Epithelial cell of esophagus (primary cell): Measurements from ENCODE around the gene CALD1.

ENCODE experiments used
- DNase-seq: peaks from one replicate; pipeline ENCODE4 v3.0.0; 2010; ENCODE audit warnings: low read depth
- H3K4me3 ChIP-seq: 2 replicates; pipeline ENCODE4 v1.5.1; 2011; ENCODE audit warnings: mild to moderate bottlenecking, low read length, control low read depth
- TF ChIP-seq, protein P1 (sequence below): IDR thresholded peaks from 2 replicates; pipeline ENCODE4 v1.5.1; 2011; ENCODE audit warnings: low read depth, mild to moderate bottlenecking, low read length, control low read depth, inconsistent platforms; ENCODE audit not compliant: insufficient read depth; ENCODE audit errors: missing control alignments

The CALD1 gene

DNA sequence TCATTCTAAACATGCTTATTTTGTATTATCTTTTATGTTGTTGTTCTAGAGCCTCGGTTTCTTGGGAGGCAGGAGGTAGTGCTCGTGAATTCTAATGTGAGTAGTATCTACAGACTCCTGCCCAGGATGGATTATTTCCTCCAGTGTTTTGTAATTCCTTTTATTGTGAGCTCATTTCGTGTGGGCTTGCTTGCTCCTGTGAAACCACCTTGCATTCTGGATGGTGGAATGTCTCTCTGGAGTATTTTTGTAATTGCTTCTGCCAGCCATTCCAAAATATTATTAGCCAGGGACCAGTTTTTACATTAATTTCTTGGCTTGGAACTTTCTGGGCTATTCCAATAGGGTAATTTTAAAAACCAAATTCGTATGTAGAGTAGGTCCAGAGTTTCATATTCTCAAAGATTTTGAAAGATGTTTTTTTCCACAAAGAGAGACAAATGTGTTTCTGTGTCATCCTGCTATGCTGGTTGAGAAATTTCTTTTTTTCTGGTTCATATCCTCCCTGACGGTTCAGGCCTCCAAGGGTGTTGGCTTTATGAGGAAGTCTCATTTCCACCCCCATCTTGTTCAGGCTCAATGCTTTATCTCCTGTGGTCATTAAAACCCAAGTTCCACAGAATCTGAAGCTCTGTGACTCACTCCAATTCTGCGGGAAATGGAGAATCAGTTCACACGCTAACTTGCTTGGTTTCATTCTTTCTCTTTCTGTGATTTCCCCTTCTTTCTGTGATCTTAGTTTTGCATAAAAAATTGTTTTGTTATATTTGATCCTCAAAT lies 41.7 kb upstream of the CALD1 start:
- TF ChIP-seq, protein P1, sequence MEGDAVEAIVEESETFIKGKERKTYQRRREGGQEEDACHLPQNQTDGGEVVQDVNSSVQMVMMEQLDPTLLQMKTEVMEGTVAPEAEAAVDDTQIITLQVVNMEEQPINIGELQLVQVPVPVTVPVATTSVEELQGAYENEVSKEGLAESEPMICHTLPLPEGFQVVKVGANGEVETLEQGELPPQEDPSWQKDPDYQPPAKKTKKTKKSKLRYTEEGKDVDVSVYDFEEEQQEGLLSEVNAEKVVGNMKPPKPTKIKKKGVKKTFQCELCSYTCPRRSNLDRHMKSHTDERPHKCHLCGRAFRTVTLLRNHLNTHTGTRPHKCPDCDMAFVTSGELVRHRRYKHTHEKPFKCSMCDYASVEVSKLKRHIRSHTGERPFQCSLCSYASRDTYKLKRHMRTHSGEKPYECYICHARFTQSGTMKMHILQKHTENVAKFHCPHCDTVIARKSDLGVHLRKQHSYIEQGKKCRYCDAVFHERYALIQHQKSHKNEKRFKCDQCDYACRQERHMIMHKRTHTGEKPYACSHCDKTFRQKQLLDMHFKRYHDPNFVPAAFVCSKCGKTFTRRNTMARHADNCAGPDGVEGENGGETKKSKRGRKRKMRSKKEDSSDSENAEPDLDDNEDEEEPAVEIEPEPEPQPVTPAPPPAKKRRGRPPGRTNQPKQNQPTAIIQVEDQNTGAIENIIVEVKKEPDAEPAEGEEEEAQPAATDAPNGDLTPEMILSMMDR, result no peak
- no peak overlapping the region for H3K4me3 ChIP-seq
- DNase-seq, result peak; percentile 61

DNA sequence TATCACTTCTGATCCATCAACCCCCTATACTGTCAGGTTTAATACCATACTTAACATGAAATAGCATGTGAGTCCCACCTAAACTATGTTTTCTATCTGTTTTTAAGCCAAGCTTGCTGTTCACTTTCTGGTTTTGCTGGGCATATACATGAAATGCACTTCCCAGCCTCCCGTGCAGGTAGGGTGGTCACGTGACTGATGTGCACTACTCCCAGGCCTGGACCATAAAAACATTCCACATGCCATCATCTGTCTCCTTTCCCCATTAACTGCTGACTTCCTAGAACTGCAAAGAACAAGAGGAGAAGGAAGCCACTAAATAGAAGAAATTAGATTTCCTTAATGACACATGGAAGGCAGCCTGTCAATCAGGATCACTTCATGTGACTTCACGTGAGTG lies 40.1 kb upstream of the CALD1 start:
- no peak overlapping the region for H3K4me3 ChIP-seq
- TF ChIP-seq, protein P1, result no peak
- no peak for DNase-seq

DNA sequence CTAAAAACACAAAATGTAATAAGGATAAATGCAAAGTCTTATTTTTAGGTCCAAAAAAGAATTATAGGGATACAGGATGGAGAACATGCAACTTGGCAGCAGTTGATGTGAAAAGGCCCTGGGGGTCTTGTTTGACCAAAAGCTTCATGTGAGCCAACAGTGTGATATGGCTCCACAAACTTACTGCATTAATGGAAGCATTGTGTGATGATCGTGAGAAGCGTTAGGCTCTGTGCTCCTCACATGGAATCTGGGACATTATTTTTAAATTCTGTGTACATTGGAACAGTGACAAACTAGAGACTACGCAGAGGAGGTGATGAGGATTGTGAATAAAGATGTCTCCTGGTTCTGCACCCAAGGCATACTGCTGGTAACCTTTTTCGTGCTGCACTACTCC lies 39.1 kb upstream of the CALD1 start:
- TF ChIP-seq, protein P1, result no peak
- H3K4me3 ChIP-seq, result no peak overlapping the region
- DNase-seq, result no peak

DNA sequence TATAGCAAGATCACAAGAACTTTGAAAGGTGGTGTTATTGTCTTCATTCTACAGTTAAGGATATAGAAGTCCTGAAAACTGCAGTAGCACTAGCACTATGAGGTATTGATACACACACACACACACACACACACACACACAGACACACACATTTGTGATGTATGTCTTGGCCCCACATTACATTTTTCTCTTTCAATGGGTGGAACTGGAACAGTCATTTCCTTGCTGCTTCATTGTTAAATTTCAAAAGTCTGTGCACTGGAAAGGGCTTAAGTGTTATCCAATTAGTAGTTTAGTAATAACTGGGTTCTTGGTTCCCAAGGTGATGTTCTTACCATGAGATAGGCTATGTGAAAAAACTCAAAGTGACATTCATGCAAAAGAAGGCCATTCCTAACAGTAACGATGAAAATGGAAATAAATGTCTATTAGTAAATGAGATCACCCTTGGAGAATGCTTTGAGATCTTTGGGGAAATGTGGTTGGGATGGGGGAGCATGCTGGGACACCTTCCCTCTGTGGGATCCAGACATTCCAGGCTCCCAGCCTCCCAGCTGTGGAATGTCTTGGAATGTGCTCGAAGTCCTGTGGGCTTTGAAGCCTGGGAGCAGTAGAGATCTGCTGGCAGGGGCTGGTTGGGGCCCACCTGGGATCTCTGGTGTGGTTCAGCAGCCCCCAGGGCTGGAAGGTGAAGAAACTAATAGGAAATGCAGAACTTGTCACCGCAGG lies 37.4 kb upstream of the CALD1 start:
- no peak overlapping the region for H3K4me3 ChIP-seq
- peak; percentile 85 for DNase-seq
- TF ChIP-seq, protein P1, result no peak

DNA sequence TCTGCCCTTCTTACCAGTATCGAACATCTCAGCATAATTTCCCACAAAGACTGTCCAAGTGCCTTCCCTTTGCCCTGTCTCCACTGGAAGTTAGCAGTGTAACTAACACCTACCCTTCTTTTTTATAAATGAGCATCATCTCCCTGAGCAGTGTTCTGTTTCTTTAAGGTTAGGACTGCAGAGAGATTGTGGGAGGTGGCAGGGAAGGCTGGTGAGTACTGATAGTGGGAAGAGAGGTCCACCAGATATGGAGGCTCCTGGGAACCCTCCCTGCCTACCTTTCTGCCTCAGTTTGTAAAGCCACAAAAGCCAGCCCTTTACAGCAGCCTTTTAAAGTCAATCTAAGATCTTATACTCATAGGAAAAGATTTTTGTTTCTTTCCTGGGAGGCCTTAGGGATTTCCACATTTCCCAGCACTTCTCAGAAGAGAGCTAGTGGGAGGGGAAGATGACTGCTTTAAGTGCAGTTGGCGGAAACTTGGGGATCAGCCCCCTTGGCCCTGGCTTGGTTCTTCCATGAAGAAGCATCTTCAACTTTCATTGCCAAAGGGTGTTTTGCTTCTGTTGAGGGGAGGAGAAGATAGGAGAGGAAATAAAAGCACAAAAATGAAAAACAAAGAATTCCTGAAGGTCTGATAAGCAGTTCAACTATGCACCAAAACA lies 36.6 kb upstream of the CALD1 start:
- TF ChIP-seq, protein P1, result no peak
- peak; percentile 11 for DNase-seq
- no peak overlapping the region for H3K4me3 ChIP-seq

DNA sequence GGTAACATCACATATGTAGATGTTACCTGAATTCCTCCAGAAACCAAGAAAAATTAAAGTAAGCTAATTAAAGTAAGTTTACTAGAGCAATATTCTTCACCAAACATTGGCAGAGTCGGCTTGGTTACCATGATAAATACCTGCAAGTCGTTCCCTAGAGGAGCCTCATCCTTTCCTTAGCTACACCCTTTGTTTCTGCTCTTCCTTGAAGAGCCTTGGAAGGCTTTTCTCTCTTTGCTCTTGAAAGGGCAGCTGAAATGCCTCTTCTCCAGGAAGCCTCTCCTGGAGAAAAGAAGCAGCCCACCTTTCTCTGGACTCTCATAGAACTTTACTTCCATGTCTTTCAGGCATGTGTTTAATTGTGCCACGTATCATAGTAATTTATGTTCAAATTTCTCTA lies 34.9 kb upstream of the CALD1 start:
- TF ChIP-seq, protein P1, result no peak
- no peak overlapping the region for H3K4me3 ChIP-seq
- no peak for DNase-seq

DNA sequence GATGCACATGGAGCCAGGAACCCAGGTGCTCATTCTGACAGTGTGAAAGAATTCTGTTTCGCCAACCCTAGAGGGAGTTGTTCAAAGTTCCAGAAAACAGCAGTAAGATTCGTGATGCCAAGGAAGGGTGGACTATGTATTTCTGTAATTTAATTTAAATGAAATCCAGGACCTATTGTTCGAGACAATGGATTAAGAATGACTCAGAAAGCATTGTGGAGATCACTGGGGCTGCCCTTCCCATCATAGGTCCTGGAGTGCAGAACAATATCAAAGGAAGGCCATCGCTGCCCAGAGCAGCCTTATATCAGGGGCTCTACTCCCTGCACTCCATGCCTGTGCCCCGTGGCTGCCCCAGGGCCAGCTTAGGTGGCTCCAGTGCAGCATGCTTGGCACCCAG lies 32.1 kb upstream of the CALD1 start:
- TF ChIP-seq, protein P1, result no peak
- no peak for DNase-seq
- H3K4me3 ChIP-seq, result no peak overlapping the region
